ENCODE results near the gene CLP1.

The CLP1 gene

DNA sequence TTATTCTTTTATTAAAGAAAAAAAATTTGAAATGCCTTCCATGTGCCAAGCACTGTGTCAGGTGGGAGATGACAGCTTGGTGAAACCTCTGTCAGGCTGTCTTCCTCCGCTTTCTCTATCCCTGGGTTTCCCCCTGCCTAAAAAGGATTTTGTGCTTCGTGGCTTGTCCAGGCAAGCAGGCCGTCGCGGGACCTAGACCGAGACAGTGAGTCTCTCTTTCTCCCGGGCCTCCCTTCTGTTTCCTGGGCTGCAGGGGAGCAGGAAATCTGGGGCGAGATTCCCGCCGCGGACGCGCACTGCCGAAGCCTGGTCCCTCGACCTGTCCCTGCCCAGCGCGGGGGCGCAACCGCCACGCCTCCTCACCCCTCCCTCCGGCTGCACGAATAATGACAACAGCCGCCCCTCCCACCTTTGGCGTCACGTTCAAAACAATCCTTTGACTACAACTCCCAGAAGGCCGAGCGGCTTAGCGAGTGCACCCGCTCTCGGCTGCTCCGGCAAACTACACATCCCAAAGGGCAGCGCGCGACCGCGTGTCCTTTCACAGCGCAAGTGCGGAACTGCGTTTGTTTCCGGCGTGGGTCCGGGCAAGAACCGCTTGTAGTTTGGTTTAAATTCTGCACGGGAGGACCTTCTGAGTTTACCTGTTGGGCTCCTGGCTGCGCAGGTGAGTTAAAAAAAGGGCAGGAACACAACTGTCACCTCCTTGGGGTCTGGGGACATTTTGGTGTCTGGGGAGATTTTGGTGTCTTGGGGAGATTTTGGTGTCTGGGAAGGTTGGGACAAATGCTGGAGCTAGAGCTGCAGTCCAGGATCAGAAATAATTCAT, at the start of gene CLP1:
CLP1 (plus strand) TSS at position 569 of the 829 bp plus-strand sequence. CDS start 1,715 bp downstream, outside the sequence.
- H3K4me3 ChIP-seq (ENCODE audit: low read depth, low read length): peak within 1 kb of the TSS; percentile 85
- TF ChIP-seq, protein P1, sequence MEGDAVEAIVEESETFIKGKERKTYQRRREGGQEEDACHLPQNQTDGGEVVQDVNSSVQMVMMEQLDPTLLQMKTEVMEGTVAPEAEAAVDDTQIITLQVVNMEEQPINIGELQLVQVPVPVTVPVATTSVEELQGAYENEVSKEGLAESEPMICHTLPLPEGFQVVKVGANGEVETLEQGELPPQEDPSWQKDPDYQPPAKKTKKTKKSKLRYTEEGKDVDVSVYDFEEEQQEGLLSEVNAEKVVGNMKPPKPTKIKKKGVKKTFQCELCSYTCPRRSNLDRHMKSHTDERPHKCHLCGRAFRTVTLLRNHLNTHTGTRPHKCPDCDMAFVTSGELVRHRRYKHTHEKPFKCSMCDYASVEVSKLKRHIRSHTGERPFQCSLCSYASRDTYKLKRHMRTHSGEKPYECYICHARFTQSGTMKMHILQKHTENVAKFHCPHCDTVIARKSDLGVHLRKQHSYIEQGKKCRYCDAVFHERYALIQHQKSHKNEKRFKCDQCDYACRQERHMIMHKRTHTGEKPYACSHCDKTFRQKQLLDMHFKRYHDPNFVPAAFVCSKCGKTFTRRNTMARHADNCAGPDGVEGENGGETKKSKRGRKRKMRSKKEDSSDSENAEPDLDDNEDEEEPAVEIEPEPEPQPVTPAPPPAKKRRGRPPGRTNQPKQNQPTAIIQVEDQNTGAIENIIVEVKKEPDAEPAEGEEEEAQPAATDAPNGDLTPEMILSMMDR (IDR thresholded peaks at IDR 0.05; ENCODE audit: control insufficient read depth, extremely low read depth, insufficient read depth): no peak
- DNase-seq (ENCODE audit: low read depth): peak; percentile 98

DNA sequence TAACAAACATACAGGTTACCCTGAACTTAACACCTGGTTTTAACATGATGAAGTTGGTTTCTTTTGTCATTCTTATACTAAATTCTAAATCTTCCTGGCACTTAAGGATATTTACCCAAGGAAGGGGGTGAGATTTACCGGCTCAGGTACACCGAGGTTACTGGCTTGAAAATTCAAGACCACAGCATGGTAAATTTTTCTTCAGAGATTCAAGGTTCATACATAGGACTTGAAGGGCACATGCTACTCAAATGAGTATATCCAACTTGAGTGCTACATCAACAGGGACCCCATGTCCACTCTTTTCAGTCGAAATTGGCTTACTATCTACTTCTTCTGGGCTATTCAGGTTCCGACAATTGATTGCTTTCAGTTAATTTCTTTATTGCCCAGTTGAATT, 47.4 kb upstream of the CLP1 start:
- DNase-seq (ENCODE audit: low read depth): no peak
- H3K4me3 ChIP-seq (ENCODE audit: low read depth, low read length): no peak overlapping the region
- TF ChIP-seq, protein P1 (IDR thresholded peaks at IDR 0.05; ENCODE audit: control insufficient read depth, extremely low read depth, insufficient read depth): no peak

DNA sequence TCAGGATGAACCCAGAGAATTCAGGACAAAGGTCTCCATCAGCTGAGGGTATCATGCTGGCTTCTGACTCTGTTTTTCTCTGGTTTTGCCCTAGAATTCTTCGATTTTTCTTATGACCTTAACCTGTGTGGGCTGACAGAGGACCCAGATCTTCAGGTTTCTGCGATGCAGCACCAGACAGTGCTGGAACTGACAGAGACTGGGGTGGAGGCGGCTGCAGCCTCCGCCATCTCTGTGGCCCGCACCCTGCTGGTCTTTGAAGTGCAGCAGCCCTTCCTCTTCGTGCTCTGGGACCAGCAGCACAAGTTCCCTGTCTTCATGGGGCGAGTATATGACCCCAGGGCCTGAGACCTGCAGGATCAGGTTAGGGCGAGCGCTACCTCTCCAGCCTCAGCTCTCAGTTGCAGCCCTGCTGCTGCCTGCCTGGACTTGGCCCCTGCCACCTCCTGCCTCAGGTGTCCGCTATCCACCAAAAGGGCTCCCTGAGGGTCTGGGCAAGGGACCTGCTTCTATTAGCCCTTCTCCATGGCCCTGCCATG, 43.3 kb upstream of the CLP1 start:
- TF ChIP-seq, protein P1 (IDR thresholded peaks at IDR 0.05; ENCODE audit: control insufficient read depth, extremely low read depth, insufficient read depth): no peak

DNA sequence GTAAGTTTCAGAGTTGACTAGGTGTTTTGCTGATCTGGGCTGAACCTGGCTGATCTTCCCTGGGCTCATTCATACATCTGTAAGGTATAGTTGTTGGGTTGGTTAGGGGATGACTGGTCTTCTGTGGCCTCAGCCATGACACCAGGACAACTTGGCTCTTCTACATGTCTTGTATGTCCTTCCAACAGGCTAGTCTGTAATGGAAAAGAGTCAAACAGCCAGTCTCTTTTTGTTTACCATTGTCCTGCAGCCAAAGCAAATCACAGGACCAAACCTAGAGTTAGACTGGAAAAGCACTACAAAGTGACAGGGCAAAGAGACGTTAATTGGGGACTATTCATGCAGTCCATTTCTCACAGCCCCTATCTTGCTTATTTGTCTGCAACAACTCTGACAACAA, 42.3 kb upstream of the CLP1 start:
- H3K4me3 ChIP-seq (ENCODE audit: low read depth, low read length): no peak overlapping the region
- TF ChIP-seq, protein P1 (IDR thresholded peaks at IDR 0.05; ENCODE audit: control insufficient read depth, extremely low read depth, insufficient read depth): no peak
- peak; percentile 27 for DNase-seq (ENCODE audit: low read depth)

More for the DNA sequence above, 43.3 kb upstream of the CLP1 start:
- DNase-seq (ENCODE audit: low read depth): no peak
- no peak overlapping the region for H3K4me3 ChIP-seq (ENCODE audit: low read depth, low read length)

DNA sequence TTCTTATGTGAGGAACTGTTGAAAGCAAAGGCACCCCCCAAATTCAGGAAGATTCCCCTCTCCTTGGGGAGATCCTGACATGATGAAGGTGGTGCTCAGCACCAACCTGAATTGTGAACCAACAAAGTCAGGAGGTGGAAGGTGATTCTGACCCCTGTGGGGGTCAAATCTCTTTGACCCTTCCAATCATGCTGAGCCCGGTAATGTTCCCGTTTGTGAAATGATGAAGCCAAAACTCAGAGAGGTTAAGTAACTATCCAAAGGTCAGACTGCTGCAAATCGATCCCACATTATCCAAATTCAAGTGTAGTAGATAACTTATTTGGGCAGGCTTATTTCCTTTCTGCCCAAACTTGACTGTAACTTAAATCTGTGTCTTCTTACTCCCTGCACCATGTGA, 41.0 kb upstream of the CLP1 start:
- no peak overlapping the region for H3K4me3 ChIP-seq (ENCODE audit: low read depth, low read length)
- no peak for DNase-seq (ENCODE audit: low read depth)
- TF ChIP-seq, protein P1 (IDR thresholded peaks at IDR 0.05; ENCODE audit: control insufficient read depth, extremely low read depth, insufficient read depth): no peak

DNA sequence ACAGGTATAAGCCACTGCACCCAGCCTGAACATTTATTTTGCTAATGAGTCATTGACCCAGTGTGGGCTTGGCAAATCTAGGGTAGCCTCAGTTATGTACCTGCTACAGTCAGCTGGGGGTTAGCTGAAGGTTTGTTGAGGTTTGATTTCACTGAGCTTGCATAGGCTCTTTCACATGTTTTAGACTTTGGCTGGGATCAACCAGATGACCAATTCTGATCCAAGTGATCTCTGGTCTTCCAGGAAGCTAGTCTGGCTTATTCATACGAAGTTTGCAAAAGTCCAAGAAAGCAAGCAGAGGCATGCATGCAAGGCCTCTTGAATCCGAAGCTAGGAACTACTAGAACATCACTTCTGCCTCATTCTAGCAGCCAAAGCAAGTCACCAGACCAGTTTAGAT, 39.1 kb upstream of the CLP1 start:
- DNase-seq (ENCODE audit: low read depth): no peak
- TF ChIP-seq, protein P1 (IDR thresholded peaks at IDR 0.05; ENCODE audit: control insufficient read depth, extremely low read depth, insufficient read depth): no peak

More for the DNA sequence above, 39.1 kb upstream of the CLP1 start:
- no peak overlapping the region for H3K4me3 ChIP-seq (ENCODE audit: low read depth, low read length)
